Measurements from ENCODE around the gene GIGYF1. TPM values are rescaled to one million over a fixed set of nuclear protein-coding genes. Genes with fewer than 3 reads are reported as not detected.

Gene GIGYF1
- total RNA-seq, 3 donors from 2014 or later, result 25.0 to 39.0 (median 34.8) TPM

DNA sequence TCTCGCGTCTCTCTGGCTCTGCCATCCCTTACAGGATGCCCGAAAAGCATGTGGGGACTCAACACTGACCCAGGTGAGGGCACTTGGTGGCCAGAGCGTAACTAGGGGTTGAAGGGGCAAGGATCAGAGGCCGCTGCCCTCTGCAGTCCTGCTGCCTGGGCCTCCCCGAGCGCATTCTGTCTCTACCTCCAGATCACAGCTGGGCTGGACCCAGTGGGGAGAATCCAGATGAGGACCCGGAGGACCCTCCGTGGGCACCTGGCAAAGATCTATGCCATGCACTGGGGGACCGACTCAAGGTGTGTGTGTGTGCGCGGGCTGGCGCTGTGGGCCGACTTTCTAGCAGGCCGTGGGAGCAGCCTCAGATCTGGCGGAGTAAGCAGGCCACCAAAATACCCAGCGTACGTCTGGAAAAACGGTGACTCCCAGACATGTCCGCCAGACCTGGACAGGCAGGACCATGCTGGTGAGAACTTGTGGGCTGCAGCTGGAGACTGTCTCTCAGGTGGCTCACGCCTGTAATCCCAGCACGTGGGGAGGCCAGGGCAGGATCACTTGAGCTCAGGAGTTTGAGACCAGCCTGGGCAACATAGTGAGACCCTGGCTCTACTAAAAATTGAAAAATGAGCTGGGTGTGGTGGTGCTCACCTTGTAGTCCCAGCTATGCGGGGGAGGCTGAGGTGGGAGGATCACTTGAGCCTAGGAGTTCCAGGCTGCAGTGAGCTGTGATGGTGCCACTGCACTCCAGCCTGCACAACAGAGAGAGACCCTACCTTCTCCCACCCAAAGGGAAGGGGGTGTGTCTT is 17.3 kb downstream of the GIGYF1 start:
- Histone ChIP-seq H3K27ac (peak overlapping the region; percentile 95 to 97), H3K27me3 (no peaks in the 10 kb centered on the region), H3K4me3 (peak overlapping the region; percentile 97 to 100 (median 98)), H3K4me1 (no peaks in the 10 kb centered on the region), H3K36me3 (peaks cover 3% of the 10 kb centered on the region), H3K9me3 (no peaks in the 10 kb centered on the region)
- TF ChIP-seq, protein P1, sequence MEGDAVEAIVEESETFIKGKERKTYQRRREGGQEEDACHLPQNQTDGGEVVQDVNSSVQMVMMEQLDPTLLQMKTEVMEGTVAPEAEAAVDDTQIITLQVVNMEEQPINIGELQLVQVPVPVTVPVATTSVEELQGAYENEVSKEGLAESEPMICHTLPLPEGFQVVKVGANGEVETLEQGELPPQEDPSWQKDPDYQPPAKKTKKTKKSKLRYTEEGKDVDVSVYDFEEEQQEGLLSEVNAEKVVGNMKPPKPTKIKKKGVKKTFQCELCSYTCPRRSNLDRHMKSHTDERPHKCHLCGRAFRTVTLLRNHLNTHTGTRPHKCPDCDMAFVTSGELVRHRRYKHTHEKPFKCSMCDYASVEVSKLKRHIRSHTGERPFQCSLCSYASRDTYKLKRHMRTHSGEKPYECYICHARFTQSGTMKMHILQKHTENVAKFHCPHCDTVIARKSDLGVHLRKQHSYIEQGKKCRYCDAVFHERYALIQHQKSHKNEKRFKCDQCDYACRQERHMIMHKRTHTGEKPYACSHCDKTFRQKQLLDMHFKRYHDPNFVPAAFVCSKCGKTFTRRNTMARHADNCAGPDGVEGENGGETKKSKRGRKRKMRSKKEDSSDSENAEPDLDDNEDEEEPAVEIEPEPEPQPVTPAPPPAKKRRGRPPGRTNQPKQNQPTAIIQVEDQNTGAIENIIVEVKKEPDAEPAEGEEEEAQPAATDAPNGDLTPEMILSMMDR (IDR thresholded peaks at IDR 0.05), result no peak
- TF ChIP-seq POLR2A (IDR thresholded peaks at IDR 0.05), result no peak
- TF ChIP-seq POLR2AphosphoS5 (IDR thresholded peaks at IDR 0.05), result no peak
- intact Hi-C loops (cut with DNase I; ENCODE audit: low total_unique reads), result loop anchor here (10.0 kb wide), 1 partner anchor 72 kb away; the partner anchor contains the start of gene PCOLCE
- no peak for DNase-seq (ENCODE audit: low spot score in 2 of 2)

DNA sequence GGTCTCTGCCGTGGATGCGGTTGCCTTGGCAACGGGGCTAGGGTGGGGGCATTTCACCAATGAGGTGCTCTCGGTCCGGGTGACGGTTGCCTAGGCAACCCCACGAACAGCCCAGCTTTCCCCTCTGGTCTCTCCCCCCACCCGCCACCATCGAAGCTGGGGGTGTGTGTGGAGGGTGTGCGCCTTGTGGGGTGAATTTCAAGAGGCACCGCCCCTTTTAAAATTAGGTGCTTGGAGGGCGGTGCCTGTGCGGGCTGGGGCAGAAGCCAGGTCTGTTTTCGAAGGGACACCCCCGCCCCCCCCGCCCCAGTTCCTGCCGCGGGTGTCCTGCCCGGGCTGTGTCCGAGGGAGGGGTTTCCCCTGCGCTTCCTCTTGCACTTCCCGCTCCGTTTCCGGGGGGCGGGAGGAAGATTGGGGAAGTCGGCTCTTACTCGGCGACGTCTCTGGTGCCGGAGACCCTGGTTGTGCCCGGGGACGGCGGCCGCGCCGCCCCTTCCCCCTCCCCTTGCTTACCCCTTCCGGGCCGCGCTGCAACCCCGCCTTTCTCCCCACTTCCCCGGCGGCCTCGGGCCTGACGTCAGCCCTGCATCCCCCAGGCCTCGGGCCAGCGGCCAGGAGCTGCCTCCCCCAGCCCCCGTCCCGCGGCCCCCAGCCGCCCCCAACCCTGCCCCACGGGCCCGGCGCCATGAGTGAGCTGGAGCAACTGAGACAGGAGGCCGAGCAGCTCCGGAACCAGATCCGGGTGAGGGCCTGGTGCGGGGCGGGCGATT is 18.3 kb downstream of the GIGYF1 start:
- peak; percentile 74 to 80 for DNase-seq (ENCODE audit: low spot score in 2 of 2)
- Histone ChIP-seq H3K36me3 (no peaks in the 10 kb centered on the region), H3K27me3 (no peaks in the 10 kb centered on the region), H3K9me3 (no peaks in the 10 kb centered on the region), H3K4me3 (peak overlapping the region; percentile 97 to 100 (median 98)), H3K4me1 (no peaks in the 10 kb centered on the region), H3K27ac (peak overlapping the region; percentile 95 to 97)
- TF ChIP-seq, protein P1 (IDR thresholded peaks at IDR 0.05), result peak in 1 of 3 donors; percentile 12
- TF ChIP-seq POLR2AphosphoS5 (IDR thresholded peaks at IDR 0.05) (peak; percentile 9 to 42 (median 22)), POLR2A (IDR thresholded peaks at IDR 0.05) (no peak)
- intact Hi-C loops (cut with DNase I; ENCODE audit: low total_unique reads), result loop anchor here (10.0 kb wide), 1 partner anchor 71 kb away; the partner anchor contains the start of gene PCOLCE

DNA sequence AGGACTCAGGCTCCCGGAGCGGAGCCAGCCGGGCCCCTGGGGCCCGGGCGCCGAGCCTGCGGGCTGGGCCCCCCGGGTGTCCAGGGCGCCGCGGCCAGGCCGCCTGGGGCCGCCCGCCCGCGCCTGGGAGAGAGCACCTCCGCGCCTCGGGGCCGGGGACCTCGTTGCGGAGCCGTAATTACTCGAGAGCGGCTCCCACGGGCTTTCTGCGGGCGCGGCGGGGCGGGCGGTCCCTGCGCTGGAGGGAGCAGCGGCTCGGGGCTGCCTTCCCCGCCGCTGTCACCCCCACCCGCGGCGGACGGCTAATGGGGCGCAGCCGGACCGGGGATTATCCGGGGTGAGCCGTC is 19.0 kb downstream of the GIGYF1 start:
- Histone ChIP-seq H3K9me3 (no peaks in the 10 kb centered on the region), H3K36me3 (no peaks in the 10 kb centered on the region), H3K27me3 (no peaks in the 10 kb centered on the region), H3K4me1 (no peaks in the 10 kb centered on the region), H3K27ac (peak overlapping the region; percentile 95 to 97), H3K4me3 (peak overlapping the region; percentile 97 to 100 (median 98))
- TF ChIP-seq POLR2A (IDR thresholded peaks at IDR 0.05) (no peak), POLR2AphosphoS5 (IDR thresholded peaks at IDR 0.05) (no peak)
- TF ChIP-seq, protein P1 (IDR thresholded peaks at IDR 0.05), result no peak
- DNase-seq (ENCODE audit: low spot score in 2 of 2), result no peak
- intact Hi-C loops (cut with DNase I; ENCODE audit: low total_unique reads), result loop anchor here (10.0 kb wide), 1 partner anchor 70 kb away; the partner anchor contains the start of gene PCOLCE

DNA sequence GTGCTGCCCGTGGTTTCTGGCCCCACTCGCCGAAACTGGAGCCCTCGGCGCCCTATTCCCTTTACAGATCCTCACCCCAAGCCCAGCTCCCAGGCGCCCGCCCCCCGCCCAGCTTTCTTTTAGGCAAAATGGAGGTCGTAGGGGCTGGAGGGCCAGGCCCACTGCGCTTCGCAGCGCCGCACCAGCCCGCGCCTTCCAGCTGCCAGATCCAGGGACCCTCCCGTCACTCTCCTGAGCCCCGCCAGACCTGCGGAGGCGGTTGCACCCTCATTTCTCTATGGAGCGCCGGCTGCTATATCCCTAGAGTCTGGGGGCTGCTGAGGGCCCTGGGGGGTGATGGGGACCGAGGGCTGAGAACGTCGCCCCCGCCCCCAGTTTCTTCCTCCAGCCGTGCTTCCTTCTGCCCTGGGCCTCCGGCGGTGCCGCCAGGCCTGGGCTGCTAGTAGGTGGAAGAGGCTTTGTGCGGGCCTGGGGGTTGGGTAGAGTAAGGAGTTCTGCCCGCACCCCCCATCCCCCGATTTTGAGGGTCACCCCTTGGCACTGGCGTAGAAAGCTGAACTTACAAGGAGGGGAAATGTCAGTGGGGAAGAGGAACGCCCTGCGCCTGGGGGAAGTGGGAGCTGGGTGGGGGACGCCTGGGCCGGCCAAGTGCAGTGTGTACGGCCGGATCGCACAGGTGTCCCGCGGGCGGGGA is 19.5 kb downstream of the GIGYF1 start:
- peak overlapping the region; percentile 95 to 97 for H3K27ac ChIP-seq
- H3K9me3 ChIP-seq, result no peaks in the 10 kb centered on the region
- peak overlapping the region; percentile 97 to 100 (median 98) for H3K4me3 ChIP-seq
- no peaks in the 10 kb centered on the region for H3K27me3 ChIP-seq
- TF ChIP-seq, protein P1 (IDR thresholded peaks at IDR 0.05), result no peak
- TF ChIP-seq POLR2AphosphoS5 (IDR thresholded peaks at IDR 0.05), result no peak
- intact Hi-C loops (cut with DNase I; ENCODE audit: low total_unique reads), result loop anchor here (10.0 kb wide), 1 partner anchor 70 kb away; the partner anchor contains the start of gene PCOLCE
- no peak for DNase-seq (ENCODE audit: low spot score in 2 of 2)
- H3K4me1 ChIP-seq, result no peaks in the 10 kb centered on the region
- no peaks in the 10 kb centered on the region for H3K36me3 ChIP-seq

Data from breast epithelium (tissue), 4 donors.